ENCODE data around the gene AIP.
"Not testable (repeated sequence)": the region's sequence is repeated elsewhere in the genome, so short reads cannot be mapped to it uniquely, and the experiment has no call there.

The AIP gene

DNA sequence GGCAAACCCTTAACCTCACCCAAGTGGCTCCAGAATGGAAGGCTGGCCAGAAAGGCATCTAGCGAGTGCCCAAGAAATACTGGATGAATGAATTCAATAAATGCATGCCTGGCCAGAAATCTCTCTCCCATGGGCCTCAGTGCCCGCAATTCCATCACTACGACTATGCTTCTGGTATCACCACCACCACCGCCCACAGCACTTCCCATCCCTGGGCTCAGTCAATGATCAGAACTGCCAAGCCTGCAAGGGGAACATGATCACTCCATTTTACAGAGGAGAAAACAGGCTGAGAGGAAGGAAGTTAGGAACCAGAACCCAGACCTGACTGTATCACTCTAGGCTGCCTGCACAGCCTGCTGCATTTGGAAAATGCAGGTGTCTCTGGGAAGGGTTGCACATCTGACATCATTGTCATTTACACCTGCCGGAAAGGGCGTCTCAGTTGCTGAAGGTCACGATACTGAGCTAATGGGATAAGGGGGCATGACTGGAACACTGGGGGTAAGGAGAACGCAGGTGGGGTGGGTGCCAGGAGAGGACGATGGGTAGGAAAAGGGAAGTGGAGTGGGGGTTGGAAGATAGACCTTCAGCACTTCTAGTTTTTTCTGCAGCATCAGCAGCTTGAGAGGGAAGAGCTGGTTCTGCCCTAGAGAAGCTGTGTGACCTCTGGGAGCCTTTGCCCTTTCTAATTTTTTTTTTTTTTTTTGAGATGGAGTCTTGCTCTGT lies 33.5 kb upstream of the AIP start:
- DNase-seq (ENCODE audit: low read depth) = no peak

DNA sequence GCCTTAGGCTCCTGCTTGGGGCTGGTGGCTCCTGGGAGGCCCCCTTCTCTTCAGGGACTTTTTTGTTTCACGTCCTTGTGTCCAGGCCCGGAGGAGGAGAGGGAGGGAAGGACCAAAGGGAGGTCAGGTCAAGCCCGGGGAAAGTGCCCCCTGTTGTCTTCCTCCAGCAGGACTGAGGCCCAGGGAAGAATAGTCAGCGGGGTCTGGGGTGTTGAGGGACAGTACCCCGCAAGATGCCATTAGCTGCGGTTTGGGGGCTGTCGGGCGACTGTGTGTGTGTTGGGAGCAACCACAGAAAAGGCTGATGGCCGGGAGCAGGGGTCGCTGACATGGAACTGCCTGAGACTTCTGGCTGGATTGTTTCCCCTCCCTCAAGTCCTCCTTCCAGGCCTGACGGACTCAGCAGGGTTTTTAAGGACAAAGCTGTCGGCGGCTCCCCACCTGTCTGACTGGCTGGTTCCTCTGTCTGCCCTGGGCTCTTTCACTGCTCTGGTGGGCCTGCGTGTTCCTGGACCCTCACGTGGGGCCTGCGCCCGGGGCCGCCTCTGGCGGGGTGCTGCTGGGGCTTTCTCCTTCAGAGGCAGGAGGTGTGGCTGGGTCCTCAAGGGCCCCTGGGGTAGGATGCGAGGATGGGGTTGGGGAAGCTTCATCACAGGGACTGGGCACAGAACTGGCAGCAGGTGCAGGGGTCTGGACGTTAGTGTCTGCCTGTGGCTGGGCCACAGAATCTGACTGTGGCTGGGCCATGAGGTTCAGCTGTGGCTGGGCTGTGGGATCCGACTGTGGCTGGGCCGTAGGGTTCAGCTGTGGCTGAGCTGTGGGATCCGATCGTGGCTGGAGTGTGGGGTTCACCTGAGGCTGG lies 31.8 kb upstream of the AIP start:
- no peak for DNase-seq (ENCODE audit: low read depth)

DNA sequence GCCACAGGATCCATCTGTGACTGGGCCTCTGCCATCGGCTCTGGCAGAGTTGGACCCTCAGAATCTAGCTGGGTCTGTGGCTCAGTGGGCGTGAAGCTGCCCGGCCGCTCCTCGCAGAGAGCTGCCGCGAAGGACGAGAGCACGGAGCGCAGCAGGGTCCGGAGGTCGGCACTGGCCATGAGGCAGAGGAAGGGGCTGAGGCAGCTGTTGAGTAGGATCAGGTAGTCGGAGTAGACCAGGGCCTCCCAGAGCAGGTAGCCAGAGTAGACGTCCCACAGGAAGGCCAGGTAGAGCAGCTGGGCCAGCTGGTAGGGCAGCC lies 31.2 kb upstream of the AIP start:
- no peak for DNase-seq (ENCODE audit: low read depth)

DNA sequence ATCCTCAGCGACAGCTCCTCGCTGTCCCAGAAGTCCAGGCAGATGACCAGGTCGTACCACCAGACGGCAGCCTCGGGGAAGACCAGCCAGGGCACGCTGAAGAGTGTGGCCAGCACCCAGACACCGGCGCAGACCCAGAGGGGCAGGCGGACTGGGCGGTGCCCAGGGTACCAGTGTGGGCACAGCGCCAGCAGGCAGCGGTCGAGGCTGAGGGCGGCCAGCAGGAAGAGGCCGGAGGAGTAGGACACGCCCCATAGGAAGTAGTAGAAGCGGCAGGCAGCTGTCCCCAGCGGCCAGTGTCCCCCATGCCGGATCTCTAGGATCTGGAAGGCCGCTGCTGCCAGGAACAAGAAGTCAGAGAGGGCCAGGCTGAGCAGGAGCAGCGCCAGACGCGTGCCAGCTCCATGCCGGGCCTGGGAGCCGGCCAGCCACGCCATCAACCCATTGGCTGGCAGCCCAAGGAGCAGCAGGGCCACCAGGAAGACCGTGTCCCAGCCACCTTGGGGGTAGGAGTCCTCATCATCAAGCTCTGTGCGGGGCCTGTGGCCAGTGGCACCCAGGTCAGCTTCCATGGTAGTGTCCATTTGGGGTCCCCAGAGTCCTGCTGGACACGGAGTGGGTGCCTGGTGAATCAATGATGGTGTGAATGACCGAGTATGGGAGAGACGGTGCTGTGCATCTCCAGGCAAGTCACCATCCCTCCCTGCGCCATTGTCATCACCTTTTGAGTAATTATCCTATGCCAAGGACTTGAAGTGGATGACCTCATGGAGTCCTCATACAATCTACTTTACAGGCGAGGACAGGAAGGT lies 30.5 kb upstream of the AIP start, which contains the start of gene GPR152:
Gene GPR152, minus strand, starts transcription at position 589 of the 812 bp plus-strand sequence. Its CDS starts 5 bp downstream, at position 584.
- DNase-seq (ENCODE audit: low read depth) = no peak

DNA sequence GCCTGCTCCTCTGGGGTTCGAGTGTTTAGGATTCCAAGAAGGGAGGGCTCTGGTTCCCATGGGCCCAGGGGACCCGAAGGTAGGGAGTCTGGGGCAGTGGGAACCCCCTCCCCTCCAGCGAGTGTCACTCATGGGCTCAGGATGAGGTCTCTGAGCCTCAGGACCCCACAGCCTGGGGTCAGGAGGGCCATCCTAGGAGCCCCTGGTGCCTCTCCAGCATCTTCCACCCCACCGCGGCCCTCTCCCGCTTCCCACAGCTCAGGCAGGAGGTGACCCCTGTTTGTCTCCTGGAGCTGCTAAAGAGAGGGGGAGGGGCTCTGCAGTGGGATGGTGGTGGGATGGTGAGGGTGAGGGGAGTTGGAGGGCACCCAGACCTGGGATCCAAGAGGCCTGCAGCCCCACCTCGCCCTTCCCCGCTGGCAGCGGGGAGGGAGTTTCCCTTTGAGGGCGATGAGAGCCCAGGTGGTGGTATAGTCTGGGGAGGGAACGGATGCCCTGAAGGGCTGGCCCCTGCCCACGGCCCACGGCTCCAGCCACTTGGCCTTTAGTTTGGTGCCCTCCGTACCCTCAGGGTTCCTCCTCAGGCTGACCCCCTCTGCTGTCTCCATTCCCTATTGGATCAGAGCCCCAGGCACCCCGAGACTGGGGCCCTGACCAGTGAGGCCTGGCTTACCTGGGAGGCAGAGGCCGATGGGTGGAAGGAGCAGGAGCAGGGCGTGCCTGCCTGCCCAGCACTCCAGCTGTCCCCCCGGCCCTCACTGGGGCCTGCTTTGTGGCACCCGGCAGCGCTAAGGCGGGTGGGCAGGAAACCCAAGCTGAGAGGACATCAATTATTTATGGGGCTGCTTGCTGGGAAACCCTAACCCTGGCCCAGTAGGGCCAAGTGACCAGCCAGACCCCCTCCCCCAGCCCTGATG lies 28.8 kb upstream of the AIP start:
- no peak for DNase-seq (ENCODE audit: low read depth)

DNA sequence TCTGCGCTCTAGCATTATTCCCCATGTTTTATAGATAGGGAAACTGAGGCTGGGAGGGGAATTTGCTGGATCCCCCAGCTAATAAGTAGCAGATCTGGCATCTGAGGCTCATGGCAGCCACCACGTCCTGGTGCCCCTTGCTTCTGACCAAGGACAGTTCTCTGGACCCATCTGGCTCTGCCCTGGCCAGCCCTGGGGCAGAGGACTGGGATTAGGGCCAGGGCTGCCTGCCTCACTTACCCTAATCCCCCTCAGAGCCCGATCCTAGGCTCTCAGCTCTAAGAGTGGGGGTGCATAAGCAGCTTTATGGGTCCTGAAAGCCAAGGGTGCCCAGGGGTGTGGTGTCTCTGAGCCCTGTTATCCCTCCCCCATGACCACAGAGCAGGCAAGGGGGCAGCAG lies 27.8 kb upstream of the AIP start, which contains the start of gene CABP4:
Gene CABP4, plus strand, starts transcription at position 301 of the 400 bp plus-strand sequence. Its CDS starts 70 bp downstream, at position 371.
- no peak for DNase-seq (ENCODE audit: low read depth)

DNA sequence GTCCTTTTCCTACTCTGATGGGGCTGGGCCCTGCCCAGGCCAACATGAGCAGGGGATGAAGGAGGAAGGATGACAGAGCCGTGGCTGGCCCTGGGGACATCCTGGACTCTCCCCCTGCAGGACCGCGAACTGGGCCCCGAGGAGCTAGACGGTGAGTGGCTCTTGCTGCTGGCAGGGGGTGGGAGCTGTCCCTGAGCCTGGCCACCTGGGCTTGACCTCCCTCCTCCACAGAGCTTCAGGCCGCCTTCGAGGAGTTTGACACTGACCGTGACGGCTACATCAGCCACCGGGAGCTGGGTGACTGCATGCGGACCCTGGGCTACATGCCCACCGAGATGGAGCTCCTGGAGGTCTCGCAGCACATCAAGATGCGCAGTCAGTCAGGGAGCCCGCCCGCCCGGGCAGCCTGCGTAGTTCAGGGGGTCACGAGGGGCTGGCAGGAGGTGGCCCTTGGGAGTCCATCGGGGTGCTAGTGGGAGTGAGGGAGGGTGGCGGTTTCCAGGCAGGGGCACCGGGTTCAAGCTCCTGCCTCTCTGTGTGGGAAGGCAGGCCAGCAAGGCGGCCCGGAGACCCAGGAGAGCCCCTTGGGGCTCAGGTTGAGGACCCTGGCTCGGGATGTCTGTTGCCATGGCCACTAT lies 26.6 kb upstream of the AIP start:
- DNase-seq (ENCODE audit: low read depth) = no peak

DNA sequence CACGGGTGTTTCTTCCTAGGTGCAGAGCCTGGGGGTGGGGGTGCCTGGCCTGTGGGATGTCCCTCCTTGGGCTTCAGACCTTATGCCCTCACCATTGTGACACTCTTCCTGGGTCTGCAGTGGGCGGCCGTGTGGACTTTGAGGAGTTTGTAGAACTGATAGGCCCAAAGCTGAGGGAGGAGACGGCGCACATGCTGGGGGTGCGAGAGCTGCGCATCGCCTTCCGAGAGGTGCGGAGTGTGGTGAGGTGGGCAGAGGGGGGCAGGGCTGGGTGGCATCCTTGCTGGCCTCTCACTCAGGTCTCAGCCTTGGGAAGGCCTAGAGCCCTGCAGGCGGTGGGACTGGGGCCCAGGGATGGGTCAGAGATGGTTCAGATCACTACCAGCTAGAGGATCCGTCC lies 25.4 kb upstream of the AIP start:
- no peak for DNase-seq (ENCODE audit: low read depth)

DNA sequence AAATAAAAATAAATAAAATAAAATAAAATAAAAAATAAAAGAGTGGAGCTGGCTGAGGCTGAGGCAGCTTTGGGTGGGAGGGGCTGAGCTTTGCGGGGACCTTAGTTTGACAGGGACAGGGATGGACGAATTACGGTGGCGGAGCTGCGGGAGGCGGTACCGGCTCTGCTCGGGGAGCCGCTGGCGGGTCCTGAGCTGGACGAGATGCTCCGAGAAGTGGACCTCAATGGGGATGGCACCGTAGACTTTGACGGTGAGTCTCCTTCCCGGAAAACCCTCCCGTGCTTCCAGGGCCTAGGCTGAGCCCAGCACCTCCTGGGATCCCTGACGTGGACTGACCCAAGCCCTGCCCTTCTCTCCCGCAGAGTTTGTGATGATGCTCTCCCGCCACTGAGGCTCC lies 24.6 kb upstream of the AIP start:
- no peak for DNase-seq (ENCODE audit: low read depth)

DNA sequence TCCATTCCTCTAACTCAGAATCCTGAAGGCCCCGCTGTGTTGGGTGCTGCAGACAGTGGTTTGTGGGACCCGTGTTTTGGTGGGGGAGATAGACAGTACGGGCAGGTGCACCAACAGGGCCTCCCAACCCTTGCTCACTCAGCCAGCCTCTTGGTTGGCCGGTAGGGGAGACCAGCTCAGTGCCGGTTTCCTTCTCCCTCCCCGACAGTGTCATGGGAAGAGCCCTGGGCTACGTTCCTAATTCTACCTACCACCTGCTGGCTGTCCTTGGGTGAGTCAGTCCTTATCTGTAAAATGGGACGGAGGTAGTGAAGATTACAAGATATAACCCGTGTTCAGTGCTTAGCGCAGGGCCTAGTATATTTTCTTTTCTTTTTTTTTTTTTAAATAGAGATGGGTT lies 19.6 kb upstream of the AIP start:
- no peak for DNase-seq (ENCODE audit: low read depth)

DNA sequence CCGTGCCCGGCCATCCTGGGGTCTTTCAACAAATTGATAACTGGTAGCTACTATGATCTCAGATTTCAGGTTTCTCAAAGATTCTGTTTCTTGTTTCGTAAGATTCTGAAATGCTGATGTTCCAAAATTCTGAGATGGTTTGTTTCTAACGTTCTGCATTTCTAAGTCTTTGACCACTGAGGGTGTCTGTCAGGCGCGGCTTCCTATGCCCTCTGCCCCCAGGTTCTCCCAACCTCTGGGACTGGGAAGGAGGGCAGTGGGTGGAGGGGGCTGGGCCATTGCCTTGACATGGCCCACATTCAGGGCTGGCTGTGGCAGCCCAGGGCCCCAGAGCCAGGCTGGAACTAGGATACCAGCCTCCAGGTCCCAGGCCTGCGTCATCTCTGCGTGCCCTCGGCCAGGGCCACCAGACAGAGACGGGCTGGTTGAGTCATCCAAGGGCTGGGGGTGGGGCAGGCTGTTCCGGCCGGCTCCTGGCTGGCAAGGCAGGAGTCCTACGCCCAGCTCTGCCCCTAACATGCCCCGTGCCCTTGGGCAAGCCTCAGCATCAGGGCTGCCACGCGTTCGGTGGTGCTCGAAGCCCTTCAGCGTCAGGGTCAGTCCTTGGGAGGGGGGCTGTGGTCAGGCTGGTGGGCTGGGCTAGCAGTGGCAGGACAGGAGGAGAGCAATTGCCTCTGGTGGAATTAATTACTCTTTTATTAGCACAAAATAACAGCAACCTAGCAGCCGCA lies 19.0 kb upstream of the AIP start:
- DNase-seq (ENCODE audit: low read depth) = no peak

DNA sequence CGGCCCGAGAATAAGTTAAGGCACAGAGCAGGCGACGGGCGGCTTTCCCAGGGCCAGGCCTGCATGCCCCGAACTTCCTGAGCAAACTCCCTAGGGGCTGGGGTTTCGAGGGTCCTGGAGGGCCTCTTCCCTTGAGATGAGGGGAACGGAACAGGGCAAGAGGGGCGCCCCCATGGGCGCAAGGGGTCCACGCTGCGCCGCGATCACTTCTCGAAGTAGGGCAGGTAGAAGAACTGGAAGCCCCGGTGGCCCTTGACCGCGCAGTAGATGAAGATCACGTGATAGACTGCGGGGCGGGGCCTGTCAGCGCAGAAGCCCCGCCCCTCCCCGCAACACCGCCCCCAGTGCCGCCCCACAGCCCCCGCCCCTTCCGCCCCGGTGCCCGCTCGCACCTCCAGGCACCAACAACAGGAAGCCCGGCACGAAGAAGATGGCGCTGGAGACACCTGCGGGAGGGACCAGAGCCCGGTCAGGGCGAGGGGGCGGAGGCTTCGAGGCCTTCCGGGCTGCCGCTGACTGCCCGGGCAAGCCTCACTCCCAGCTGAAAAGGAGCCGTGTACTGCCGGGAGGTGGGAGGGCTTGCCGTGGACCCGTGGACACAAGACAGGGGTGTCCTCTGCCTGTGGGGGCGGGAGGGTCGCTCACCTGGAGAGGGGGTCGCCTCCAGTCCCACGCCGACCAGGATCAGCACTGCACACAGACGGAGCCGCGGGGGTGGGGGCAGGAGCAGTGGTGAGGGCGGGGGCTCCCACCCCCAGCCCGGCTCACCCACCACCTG lies 18.2 kb upstream of the AIP start:
- DNase-seq (ENCODE audit: low read depth) = peak; percentile 17

DNA sequence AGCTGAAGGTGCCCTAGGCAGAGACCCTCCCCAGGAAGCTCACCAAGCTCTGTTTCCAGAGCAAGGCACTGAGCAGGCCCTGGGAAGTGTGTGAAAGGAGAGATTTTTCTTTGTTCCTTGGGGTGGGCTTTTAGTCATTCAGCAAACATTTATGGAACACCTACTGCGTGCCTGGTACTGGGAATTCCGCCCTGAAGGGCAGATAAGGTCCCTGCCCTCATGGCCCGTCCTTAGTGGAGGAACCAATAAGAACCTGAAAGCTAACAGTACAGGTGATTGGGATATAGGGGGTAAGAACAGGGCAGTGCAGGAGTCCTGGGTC lies 17.7 kb upstream of the AIP start:
- no peak for DNase-seq (ENCODE audit: low read depth)

DNA sequence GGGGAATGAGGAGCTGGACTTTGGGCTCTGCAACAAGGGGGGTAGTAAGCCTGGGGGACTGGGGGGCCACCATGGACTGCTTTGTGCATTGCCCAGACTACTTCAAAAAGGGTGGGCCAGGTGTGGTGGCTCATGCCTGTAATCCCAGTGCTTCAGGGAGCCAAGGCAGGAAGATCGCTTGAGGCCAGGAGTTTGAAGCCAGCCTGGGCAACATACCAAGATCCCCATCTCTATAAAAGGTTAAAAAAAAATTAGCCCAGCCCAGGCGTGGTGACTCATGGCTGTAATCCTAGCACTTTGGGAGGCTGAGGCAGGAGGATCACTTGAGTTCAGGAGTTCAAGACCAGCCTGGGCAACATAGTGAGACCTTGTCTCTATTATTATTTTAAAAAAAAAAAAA lies 17.3 kb upstream of the AIP start:
- not testable (repeated sequence) for DNase-seq (ENCODE audit: low read depth)

DNA sequence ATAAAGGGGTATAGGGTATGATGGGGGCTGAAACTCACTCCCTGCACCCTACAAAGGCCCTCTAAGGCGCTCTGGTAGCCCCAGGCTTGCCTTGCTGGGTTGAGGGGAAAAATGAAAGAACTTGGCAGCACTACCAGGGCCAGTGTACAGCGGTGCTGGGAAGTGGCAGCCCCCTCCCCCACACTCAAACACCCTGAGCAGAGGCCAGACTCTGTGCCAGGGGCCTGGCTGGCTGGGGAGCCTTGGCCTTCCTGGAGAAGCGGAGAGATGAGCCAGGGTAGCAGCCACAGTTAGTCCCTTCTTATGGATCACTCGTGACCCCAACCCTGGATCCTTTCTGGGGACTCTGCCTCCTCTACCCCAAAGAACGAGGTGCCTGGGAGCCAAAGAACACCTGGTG lies 16.5 kb upstream of the AIP start:
- DNase-seq (ENCODE audit: low read depth) = no peak

DNA sequence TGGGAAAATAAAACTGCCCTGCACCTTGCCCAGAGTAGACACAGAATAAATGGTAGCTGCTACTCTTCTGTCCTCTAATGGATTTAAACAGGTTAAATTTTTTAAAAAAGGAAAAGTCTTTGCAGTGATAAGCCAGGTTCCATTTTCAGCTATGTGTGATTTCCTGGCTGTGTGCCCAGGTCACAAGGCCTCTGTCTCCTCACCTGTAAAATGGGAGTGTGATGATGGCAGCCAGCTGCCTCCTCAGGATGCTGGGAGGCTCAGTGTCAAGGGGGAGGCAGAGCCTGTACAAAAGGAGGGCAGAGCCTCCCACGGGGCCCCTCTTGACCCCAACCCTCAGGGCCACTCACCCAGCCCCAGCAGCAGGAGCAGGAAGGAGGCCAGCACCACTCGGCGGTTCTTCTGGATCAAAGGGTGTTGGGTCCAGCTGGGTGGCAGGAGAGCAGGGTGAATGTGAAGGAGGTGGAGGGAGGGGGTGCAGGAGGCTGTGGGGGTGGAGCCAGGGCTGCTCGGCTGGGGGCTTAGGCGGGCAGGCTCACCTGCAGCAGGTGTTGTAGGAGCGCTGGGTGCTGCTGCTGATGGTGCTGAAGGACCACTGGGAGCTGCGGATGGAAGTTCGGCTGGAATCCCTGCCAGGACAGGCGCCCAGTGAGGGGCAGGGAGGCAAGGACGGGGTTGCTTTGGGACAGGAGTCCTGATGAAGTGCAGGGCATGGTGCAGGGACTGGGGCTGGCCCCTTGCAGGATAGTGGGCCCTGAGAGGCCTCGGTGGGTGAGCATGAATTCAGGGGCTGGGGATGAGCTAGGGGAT lies 15.7 kb upstream of the AIP start:
- DNase-seq (ENCODE audit: low read depth) = no peak

DNA sequence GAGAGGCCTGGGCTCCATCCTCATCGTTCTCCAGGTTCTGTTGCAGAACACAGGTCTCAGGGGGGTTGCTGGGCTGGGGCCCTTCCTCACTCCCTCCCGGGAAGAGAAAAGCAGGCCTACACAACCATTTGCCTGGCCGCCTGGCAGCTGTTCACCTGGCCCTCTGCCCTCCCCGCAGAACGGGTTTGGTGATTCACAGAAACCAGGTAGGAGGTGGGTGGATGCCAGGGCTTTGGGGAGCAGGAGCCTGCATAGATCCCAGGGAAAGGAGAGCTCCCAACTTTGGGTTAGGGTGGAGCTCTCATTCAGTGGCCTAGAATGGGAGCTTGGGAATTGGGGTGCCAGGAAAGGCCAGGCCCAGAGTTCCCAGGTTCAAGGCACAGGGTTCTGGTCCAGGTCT lies 14.8 kb upstream of the AIP start:
- DNase-seq (ENCODE audit: low read depth) = no peak

DNA sequence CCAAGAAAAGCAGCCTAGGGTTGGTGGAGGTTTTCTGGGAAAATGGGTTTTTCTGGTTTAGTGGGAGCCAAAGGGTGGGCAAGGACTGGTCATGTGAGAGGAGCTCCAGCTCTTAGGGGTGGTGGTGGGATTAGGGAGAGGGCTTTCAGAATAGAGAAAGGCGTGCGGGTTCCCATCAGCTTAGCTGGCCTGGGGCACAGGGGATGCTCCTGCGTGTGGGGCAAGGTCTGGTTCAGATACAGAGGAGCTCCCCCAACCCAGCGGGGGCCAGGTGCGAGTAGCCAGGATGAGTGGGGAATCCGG lies 14.4 kb upstream of the AIP start:
- DNase-seq (ENCODE audit: low read depth) = no peak

All from non-pigmented ciliary epithelial cell (primary cell).